Mesenchymal stem cell (in vitro differentiated cells and primary cell): ENCODE data around the gene DIP2C.

ENCODE experiments used
- DNase-seq: peaks from one replicate; pipeline ENCODE4 v3.0.0-alpha.2; 2013
- H2AFZ ChIP-seq: one replicate; pipeline ENCODE4 v1.6.1; 2013; ENCODE audit warnings: low read depth, mild to moderate bottlenecking, control low read depth, inconsistent platforms, low read length, moderate library complexity
- H2AK5ac ChIP-seq: 2 replicates; pipeline ENCODE4 v1.6.1; 2013; ENCODE audit warnings: low read length, moderate library complexity, mild to moderate bottlenecking, inconsistent platforms; ENCODE audit not compliant: severe bottlenecking
- H2BK120ac ChIP-seq: one replicate; pipeline ENCODE4 v1.6.1; 2013; ENCODE audit warnings: low read depth, mild to moderate bottlenecking, inconsistent platforms, low read length, moderate library complexity
- H2BK12ac ChIP-seq, 2 experiments: one replicate each; pipeline ENCODE4 v1.6.1; 2013; ENCODE audit warnings: inconsistent platforms in 2 of 2, low read length in 2 of 2, mild to moderate bottlenecking in 2 of 2, moderate library complexity in 2 of 2, control low read depth in 1 of 2
- H2BK15ac ChIP-seq: one replicate; pipeline ENCODE4 v1.6.1; 2013; ENCODE audit warnings: mild to moderate bottlenecking, low read depth, inconsistent platforms; ENCODE audit not compliant: poor library complexity, severe bottlenecking
- H2BK5ac ChIP-seq: 2 replicates; pipeline ENCODE4 v1.6.1; 2013; ENCODE audit warnings: low read depth, mild to moderate bottlenecking, low read length, control low read depth, inconsistent platforms; ENCODE audit not compliant: poor library complexity, severe bottlenecking
- H3K14ac ChIP-seq, 2 experiments: one replicate each; pipeline ENCODE4 v1.6.1; 2013; ENCODE audit warnings: inconsistent platforms in 2 of 2, low read length in 2 of 2, control low read depth in 1 of 2, mild to moderate bottlenecking in 1 of 2, moderate library complexity in 1 of 2
- H3K18ac ChIP-seq, 2 experiments: one replicate each; pipeline ENCODE4 v1.6.1; 2013; ENCODE audit warnings: inconsistent platforms in 2 of 2, low read length in 2 of 2, control low read depth in 1 of 2, low read depth in 1 of 2, mild to moderate bottlenecking in 1 of 2
- H3K23ac ChIP-seq, 2 experiments: one replicate each; pipeline ENCODE4 v1.6.1; 2013; ENCODE audit warnings: inconsistent platforms in 2 of 2, low read length in 2 of 2, mild to moderate bottlenecking in 2 of 2, moderate library complexity in 2 of 2, control low read depth in 1 of 2
- H3K27ac ChIP-seq: 2 replicates; pipeline ENCODE4 v1.5.1; 2013; ENCODE audit warnings: mild to moderate bottlenecking, moderate library complexity, low read length, control low read depth, inconsistent platforms; ENCODE audit not compliant: poor library complexity, severe bottlenecking
- H3K27me3 ChIP-seq, 2 experiments: 2 replicates each; pipeline versions ENCODE4 v1.6.1 to v1.7.0; 2013; ENCODE audit warnings: low read length in 2 of 2, mild to moderate bottlenecking in 2 of 2, moderate library complexity in 2 of 2, control low read depth in 1 of 2, inconsistent platforms in 1 of 2; ENCODE audit not compliant: control insufficient read depth in 1 of 2, insufficient read depth in 1 of 2
- H3K36me3 ChIP-seq, 2 experiments: 2 replicates each; pipeline versions ENCODE4 v1.6.1 to v1.7.0; 2013; ENCODE audit warnings: low read length in 2 of 2, control low read depth in 1 of 2, inconsistent platforms in 1 of 2, low read depth in 1 of 2, mild to moderate bottlenecking in 1 of 2; ENCODE audit not compliant: insufficient read depth in 2 of 2, control insufficient read depth in 1 of 2
- H3K4ac ChIP-seq, 2 experiments: one replicate each; pipeline ENCODE4 v1.6.1; 2013; ENCODE audit warnings: inconsistent platforms in 2 of 2, low read length in 2 of 2, mild to moderate bottlenecking in 2 of 2, moderate library complexity in 2 of 2, control low read depth in 1 of 2, low read depth in 1 of 2
- H3K4me1 ChIP-seq: 2 replicates; pipeline ENCODE4 v1.6.1; 2013; ENCODE audit warnings: low read depth, low read length, control low read depth; ENCODE audit not compliant: control insufficient read depth, insufficient read depth
- H3K4me2 ChIP-seq: 2 replicates; pipeline ENCODE4 v1.6.1; 2013; ENCODE audit warnings: low read length, mild to moderate bottlenecking, inconsistent platforms; ENCODE audit not compliant: poor library complexity, severe bottlenecking
- H3K4me3 ChIP-seq, 2 experiments: 2 replicates each; pipeline versions ENCODE4 v1.5.1 to v1.7.0; 2013; ENCODE audit warnings: low read length in 2 of 2, mild to moderate bottlenecking in 2 of 2, control low read depth in 1 of 2, low read depth in 1 of 2; ENCODE audit not compliant: insufficient read depth in 1 of 2
- H3K79me1 ChIP-seq: replicated peaks from 2 replicates; pipeline ENCODE4 v1.6.1; 2013; ENCODE audit warnings: mild to moderate bottlenecking, control low read depth, low read length, inconsistent platforms; ENCODE audit not compliant: poor library complexity, severe bottlenecking
- H3K9ac ChIP-seq: 2 replicates; pipeline ENCODE4 v1.7.0; 2013; ENCODE audit warnings: mild to moderate bottlenecking, low read length, moderate library complexity
- H3K9me3 ChIP-seq: 2 replicates; pipeline ENCODE4 v1.7.0; 2013; ENCODE audit warnings: mild to moderate bottlenecking, low read length; ENCODE audit not compliant: control insufficient read depth
- H4K8ac ChIP-seq: one replicate; pipeline ENCODE4 v1.6.1; 2013; ENCODE audit warnings: inconsistent platforms, mild to moderate bottlenecking, low read length, moderate library complexity
- H4K91ac ChIP-seq: one replicate; pipeline ENCODE4 v1.6.1; 2013; ENCODE audit warnings: mild to moderate bottlenecking, low read length, inconsistent platforms
- whole genome bisulfite sequencing: methylation state at CpG from one replicate; pipeline ENCODE4 v1.1.7; 2013; ENCODE audit warnings: mixed read lengths; 5-methylcytosine and 5-hydroxymethylcytosine counted together

Gene DIP2C

DNA sequence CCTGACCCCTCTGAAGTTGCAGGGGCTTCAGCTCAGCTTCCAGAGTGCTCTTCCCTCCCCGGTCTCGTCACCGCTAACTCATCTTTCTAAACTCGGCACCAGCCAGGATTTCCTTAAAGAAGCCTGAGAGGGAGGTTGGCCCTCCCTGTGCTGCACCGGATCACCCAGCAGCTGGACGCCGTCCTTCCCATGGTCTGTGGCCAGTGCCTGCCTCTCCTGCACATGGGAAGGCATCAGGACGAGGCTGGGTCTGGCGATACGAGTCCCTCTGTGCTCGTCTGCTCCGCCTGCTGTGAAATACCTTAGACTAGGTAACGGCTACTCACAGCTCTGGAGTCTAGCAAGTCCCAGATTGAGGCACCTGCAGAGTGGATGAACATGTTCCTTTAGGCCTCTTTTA lies 375.1 kb downstream of the DIP2C start:
- Histone ChIP-seq H2BK120ac (no peak overlapping the region), H3K18ac (peak overlapping the region; percentile 7 to 72), H3K79me1 (peaks cover 17% of the 10 kb centered on the region), H2BK12ac (peak overlapping the region in 1 of 2 experiments; percentile 33), H2AFZ (no peak overlapping the region), H3K4me3 (no peak overlapping the region), H4K8ac (peak overlapping the region; percentile 29), H3K4me1 (peaks cover 27% of the 10 kb centered on the region), H2BK15ac (no peak overlapping the region), H2BK5ac (no peak overlapping the region), H3K27me3 (no peaks in the 10 kb centered on the region), H4K91ac (peak overlapping the region; percentile 34), H3K14ac (peak overlapping the region in 1 of 2 experiments; percentile 82), H3K36me3 (peaks cover 32 to 55% of the 10 kb centered on the region in 2 experiments), H3K27ac (no peak overlapping the region), H3K9ac (no peak overlapping the region), H3K4me2 (no peak overlapping the region), H3K23ac (no peak overlapping the region), H2AK5ac (peak overlapping the region; percentile 10), H3K4ac (peak overlapping the region in 1 of 2 experiments; percentile 5), H3K9me3 (no peaks in the 10 kb centered on the region)
- DNase-seq: no peak
- 82% methylated on average over 13 of the region's 13 CpGs for WGBS

DNA sequence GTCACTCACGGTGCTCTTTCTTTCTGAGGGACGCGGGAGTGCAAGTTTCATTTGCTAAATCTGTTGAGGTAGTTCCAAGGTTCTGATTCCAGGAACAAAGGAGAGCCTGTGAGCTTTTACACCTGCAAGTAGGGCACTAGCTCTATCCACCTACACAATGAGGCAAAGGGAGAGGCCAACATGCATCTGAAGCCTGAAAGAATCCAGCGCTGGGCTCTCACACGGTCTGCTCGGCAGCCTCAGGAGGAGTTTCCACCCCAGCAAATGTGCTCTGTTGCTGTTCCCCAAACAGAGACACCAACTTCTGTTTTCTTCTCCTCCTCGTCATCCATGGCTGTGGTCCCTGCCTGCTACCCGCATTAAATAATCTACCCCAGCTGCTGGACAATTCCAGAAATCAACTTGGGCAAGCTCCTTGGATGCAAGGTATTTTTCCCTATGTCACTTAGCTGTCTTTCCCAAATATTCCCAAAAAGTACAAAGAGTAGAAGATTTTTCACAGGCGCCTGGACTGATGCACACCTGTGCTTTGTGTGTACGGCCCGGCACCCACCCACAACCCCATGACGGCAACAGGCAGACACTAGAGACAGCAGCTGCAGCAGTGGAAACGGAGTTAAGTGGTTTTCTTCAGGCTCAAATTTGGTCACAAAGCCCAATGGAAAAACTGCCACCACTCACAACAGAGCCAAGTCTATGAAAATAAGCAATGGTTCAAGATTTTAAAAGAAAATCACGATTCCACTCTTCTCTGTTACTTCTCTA lies 377.4 kb downstream of the DIP2C start:
- no peak overlapping the region for H2BK12ac ChIP-seq
- H3K23ac ChIP-seq: no peak overlapping the region
- no peak overlapping the region for H3K4ac ChIP-seq
- no peak overlapping the region for H4K91ac ChIP-seq
- no peak overlapping the region for H2BK15ac ChIP-seq
- no peak overlapping the region for H3K18ac ChIP-seq
- no peak overlapping the region for H2BK5ac ChIP-seq
- no peak overlapping the region for H3K9ac ChIP-seq
- 94% methylated on average over 13 of the region's 14 CpGs for WGBS
- H3K4me3 ChIP-seq: no peak overlapping the region
- no peak overlapping the region for H2AK5ac ChIP-seq
- no peaks in the 10 kb centered on the region for H3K9me3 ChIP-seq
- H2BK120ac ChIP-seq: no peak overlapping the region
- H3K36me3 ChIP-seq: peaks cover 43 to 46% of the 10 kb centered on the region in 2 experiments
- H3K4me1 ChIP-seq: peaks cover 18% of the 10 kb centered on the region
- DNase-seq: no peak
- peaks cover 14% of the 10 kb centered on the region for H3K79me1 ChIP-seq
- no peak overlapping the region for H2AFZ ChIP-seq
- no peak overlapping the region for H3K14ac ChIP-seq
- no peak overlapping the region for H3K27ac ChIP-seq
- H4K8ac ChIP-seq: no peak overlapping the region
- no peaks in the 10 kb centered on the region for H3K27me3 ChIP-seq
- H3K4me2 ChIP-seq: no peak overlapping the region

DNA sequence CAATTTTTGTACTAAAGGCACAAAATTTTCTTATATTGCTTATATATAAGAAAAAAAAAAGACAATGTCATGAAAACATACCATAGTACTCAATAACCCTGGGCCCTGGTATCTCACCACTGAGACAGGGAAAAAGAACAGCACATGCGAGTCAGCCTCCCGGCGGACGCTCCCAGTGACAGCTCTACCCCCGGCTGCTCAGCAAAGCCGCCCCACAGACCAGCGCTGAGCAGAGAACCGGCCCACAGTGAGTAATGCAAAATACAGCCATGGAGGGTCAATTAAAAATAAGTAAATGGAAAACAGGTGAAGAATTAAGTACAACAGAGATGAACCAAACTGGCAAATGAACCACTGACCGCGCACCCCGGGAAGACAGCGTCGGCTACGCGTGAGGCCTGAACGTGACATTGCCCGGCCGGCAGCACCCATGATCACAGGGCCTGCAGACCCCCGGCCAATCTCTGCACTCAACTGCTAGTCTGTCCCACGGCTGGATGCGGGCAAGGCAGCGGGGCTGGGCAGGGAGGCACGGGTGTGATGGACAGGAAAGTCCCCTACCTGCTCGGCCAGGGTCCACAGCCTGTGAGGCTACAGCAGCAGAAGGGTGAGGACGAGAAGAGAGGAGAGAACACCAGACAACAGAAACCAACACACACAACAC lies 378.4 kb downstream of the DIP2C start:
- Histone ChIP-seq H3K4ac (no peak overlapping the region), H3K4me3 (no peak overlapping the region), H3K23ac (no peak overlapping the region), H2BK5ac (no peak overlapping the region), H3K9ac (no peak overlapping the region), H3K36me3 (peaks cover 48 to 51% of the 10 kb centered on the region in 2 experiments), H2BK120ac (no peak overlapping the region), H3K27me3 (no peaks in the 10 kb centered on the region), H2AFZ (no peak overlapping the region), H3K27ac (no peak overlapping the region), H2BK12ac (no peak overlapping the region), H2AK5ac (no peak overlapping the region), H3K18ac (no peak overlapping the region), H3K79me1 (peaks cover 10% of the 10 kb centered on the region), H3K4me1 (peaks cover 16% of the 10 kb centered on the region), H3K9me3 (no peaks in the 10 kb centered on the region), H3K14ac (peak overlapping the region in 1 of 2 experiments; percentile 74), H4K91ac (no peak overlapping the region), H3K4me2 (no peak overlapping the region), H2BK15ac (no peak overlapping the region), H4K8ac (no peak overlapping the region)
- WGBS: 84% methylated on average over 22 of the region's 25 CpGs
- DNase-seq: no peak

DNA sequence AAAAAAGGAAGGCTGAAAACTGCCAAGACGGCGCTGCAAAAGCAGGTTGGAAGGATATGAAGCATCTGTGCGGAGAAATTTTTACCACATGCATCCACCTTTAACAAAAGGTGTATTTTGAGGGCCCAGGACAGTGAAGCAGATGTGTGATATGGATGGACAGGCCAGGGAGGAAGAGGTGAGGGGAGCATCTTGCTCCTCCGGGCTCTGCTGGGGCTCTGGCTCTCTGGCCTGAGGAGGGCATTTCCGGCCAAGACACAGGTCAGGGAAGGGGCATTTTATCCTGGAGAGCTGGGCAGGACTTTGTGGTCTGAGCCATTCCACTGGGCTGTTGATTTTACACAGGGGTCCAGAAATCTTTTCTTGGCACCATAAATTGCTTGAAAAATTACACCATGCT lies 379.1 kb downstream of the DIP2C start:
- Histone ChIP-seq H3K9me3 (no peaks in the 10 kb centered on the region), H3K23ac (no peak overlapping the region), H2BK120ac (no peak overlapping the region), H2AK5ac (no peak overlapping the region), H2AFZ (no peak overlapping the region), H3K4ac (no peak overlapping the region), H2BK5ac (no peak overlapping the region), H4K91ac (no peak overlapping the region), H3K4me1 (peaks cover 16% of the 10 kb centered on the region), H4K8ac (no peak overlapping the region), H3K79me1 (peaks cover 10% of the 10 kb centered on the region), H3K14ac (no peak overlapping the region), H3K4me2 (no peak overlapping the region), H2BK12ac (no peak overlapping the region), H3K4me3 (no peak overlapping the region), H3K18ac (no peak overlapping the region), H3K9ac (no peak overlapping the region), H2BK15ac (no peak overlapping the region), H3K27me3 (no peaks in the 10 kb centered on the region), H3K27ac (no peak overlapping the region), H3K36me3 (peaks cover 50 to 53% of the 10 kb centered on the region in 2 experiments)
- WGBS: 97% methylated on average over 4 of the region's 5 CpGs
- no peak for DNase-seq
